Mesothelial cell of epicardium (in vitro differentiated cells): ENCODE results near the gene RYR2. TPM values are rescaled to one million over a fixed set of nuclear protein-coding genes. Genes with fewer than 3 reads are reported as not detected.
"Not testable (repeated sequence)": the region's sequence is repeated elsewhere in the genome, so short reads cannot be mapped to it uniquely, and the experiment has no call there.

Experiments
- DNase-seq, 2 experiments: peaks; one replicate each; pipeline ENCODE4 v3.0.0; 2021; ENCODE audit warnings: low spot score in 2 of 2; ENCODE audit not compliant: unreplicated experiment in 2 of 2
- H3K27ac Mint-ChIP-seq: 2 replicates; pipeline ENCODE4 v1.8.0; 2021; ENCODE audit warnings: mixed read lengths
- H3K27me3 Mint-ChIP-seq: 2 replicates; pipeline ENCODE4 v1.8.0; 2021; ENCODE audit warnings: low read depth, mixed read lengths
- H3K36me3 Mint-ChIP-seq: 2 replicates; pipeline ENCODE4 v1.8.0; 2021; ENCODE audit warnings: mixed read lengths
- H3K4me1 Mint-ChIP-seq: 2 replicates; pipeline ENCODE4 v1.8.0; 2021; ENCODE audit warnings: mixed read lengths
- H3K4me3 Mint-ChIP-seq: 2 replicates; pipeline ENCODE4 v1.8.0; 2021; ENCODE audit warnings: mild to moderate bottlenecking, moderate library complexity, mixed read lengths
- H3K9me3 Mint-ChIP-seq: 2 replicates; pipeline ENCODE4 v1.8.0; 2021; ENCODE audit warnings: mixed read lengths
- total RNA-seq: library from RNA; stranded (reverse); gene quantifications from 3 replicates; pipeline ENCODE4 v1.2.1, GENCODE V29; 2021
- TF ChIP-seq, protein P1 (sequence below): fragments of 200-600 bp; sonication (generic); IDR thresholded peaks from one replicate; pipeline ENCODE4 v1.5.0; 2021; ENCODE audit warnings: antibody characterized with exemption; ENCODE audit not compliant: unreplicated experiment

The RYR2 gene
- total RNA-seq, 1 donor from 2014 or later: 6.1 TPM

- Mint-ChIP-seq H3K9me3 (no peaks in the 10 kb centered on the region), H3K4me1 (peaks cover 35% of the 10 kb centered on the region), H3K27me3 (no peaks in the 10 kb centered on the region), H3K4me3 (no peak overlapping the region), H3K36me3 (no peaks in the 10 kb centered on the region), H3K27ac (peak overlapping the region; percentile 71)
- DNase-seq: no peak
- TF ChIP-seq, protein P1, sequence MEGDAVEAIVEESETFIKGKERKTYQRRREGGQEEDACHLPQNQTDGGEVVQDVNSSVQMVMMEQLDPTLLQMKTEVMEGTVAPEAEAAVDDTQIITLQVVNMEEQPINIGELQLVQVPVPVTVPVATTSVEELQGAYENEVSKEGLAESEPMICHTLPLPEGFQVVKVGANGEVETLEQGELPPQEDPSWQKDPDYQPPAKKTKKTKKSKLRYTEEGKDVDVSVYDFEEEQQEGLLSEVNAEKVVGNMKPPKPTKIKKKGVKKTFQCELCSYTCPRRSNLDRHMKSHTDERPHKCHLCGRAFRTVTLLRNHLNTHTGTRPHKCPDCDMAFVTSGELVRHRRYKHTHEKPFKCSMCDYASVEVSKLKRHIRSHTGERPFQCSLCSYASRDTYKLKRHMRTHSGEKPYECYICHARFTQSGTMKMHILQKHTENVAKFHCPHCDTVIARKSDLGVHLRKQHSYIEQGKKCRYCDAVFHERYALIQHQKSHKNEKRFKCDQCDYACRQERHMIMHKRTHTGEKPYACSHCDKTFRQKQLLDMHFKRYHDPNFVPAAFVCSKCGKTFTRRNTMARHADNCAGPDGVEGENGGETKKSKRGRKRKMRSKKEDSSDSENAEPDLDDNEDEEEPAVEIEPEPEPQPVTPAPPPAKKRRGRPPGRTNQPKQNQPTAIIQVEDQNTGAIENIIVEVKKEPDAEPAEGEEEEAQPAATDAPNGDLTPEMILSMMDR: no peak
These were observed 104.3 kb downstream of the RYR2 start for GRCh38 chr1:237146241-237146640.

- peaks cover 45% of the 10 kb centered on the region for H3K4me1 Mint-ChIP-seq
- peak overlapping the region; percentile 57 for H3K27ac Mint-ChIP-seq
- TF ChIP-seq, protein P1: no peak
- no peak overlapping the region for H3K4me3 Mint-ChIP-seq
- H3K36me3 Mint-ChIP-seq: no peaks in the 10 kb centered on the region
- no peak for DNase-seq
- no peaks in the 10 kb centered on the region for H3K27me3 Mint-ChIP-seq
- no peaks in the 10 kb centered on the region for H3K9me3 Mint-ChIP-seq
These were observed 107.9 kb downstream of the RYR2 start for GRCh38 chr1:237149857-237150256.

- H3K4me1 Mint-ChIP-seq: peaks cover 34% of the 10 kb centered on the region
- H3K36me3 Mint-ChIP-seq, H3K4me3 Mint-ChIP-seq, H3K27ac Mint-ChIP-seq, H3K9me3 Mint-ChIP-seq, H3K27me3 Mint-ChIP-seq, DNase-seq: not testable (repeated sequence)
These were observed 110.0 kb downstream of the RYR2 start for GRCh38 chr1:237151979-237152378.

DNA sequence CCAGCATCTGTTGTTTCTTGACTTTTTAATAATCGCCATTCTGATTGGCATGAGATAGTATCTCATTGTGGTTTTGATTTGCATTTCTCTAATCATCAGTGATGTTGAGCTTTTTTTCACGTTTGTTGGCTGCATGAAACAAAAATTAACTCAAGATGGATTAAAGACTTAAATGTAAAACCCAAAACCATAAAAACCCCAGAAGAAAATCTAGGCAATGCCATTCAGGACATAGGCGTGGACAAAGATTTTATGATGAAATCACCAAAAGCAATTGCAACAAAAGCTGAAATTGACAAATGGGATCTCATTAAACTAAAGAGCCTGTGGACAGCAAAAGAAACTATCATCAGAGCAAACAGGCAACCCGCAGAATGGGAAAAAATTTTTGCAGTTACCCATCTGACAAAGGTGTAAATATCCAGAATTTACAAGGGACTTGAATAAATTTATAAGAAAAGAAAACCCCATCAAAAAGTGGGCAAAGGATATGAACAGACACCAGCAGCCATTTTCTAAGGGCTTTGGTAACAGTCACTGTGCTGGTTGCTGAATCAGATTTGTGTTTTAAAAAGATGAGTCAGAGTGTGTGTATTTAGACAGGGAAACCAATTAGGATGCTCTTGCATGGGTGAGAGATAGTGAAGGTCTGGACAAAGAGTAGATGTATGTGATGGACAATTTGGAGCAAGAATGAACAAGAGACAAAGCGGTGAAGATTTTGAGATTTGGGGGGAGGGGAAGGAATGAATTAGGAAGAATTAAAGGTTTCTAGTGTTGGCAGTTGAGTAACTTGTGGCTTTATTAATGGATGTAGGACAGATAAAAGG lies 110.7 kb downstream of the RYR2 start:
- no peak overlapping the region for H3K27ac Mint-ChIP-seq
- H3K27me3 Mint-ChIP-seq: no peaks in the 10 kb centered on the region
- H3K9me3 Mint-ChIP-seq: peaks cover 8% of the 10 kb centered on the region
- peaks cover 6% of the 10 kb centered on the region for H3K36me3 Mint-ChIP-seq
- TF ChIP-seq, protein P1: no peak
- H3K4me1 Mint-ChIP-seq: peaks cover 34% of the 10 kb centered on the region
- no peak overlapping the region for H3K4me3 Mint-ChIP-seq
- no peak for DNase-seq

- no peak overlapping the region for H3K4me3 Mint-ChIP-seq
- peaks cover 8% of the 10 kb centered on the region for H3K9me3 Mint-ChIP-seq
- H3K27me3 Mint-ChIP-seq: no peaks in the 10 kb centered on the region
- peaks cover 28% of the 10 kb centered on the region for H3K4me1 Mint-ChIP-seq
- H3K27ac Mint-ChIP-seq: peak overlapping the region; percentile 5
- peaks cover 6% of the 10 kb centered on the region for H3K36me3 Mint-ChIP-seq
- DNase-seq: no peak
- TF ChIP-seq, protein P1: no peak
These were observed 112.2 kb downstream of the RYR2 start for GRCh38 chr1:237154157-237154556.

GRCh38 chr1:237164406-237165352 lies 122.7 kb downstream of the RYR2 start:
- H3K4me1 Mint-ChIP-seq: peaks cover 20% of the 10 kb centered on the region
- no peak overlapping the region for H3K4me3 Mint-ChIP-seq
- no peaks in the 10 kb centered on the region for H3K27me3 Mint-ChIP-seq
- TF ChIP-seq, protein P1: no peak
- H3K36me3 Mint-ChIP-seq: no peaks in the 10 kb centered on the region
- no peak overlapping the region for H3K27ac Mint-ChIP-seq
- no peak for DNase-seq
- no peaks in the 10 kb centered on the region for H3K9me3 Mint-ChIP-seq
